IPS-NIHi7 (cell line): ENCODE measurements around the gene IL17RE.
"Not testable (repeated sequence)": the region's sequence is repeated elsewhere in the genome, so short reads cannot be mapped to it uniquely, and the experiment has no call there.

Experiments
- DNase-seq: peaks from one replicate; pipeline ENCODE4 v3.0.0; 2012; ENCODE audit warnings: mixed read lengths; ENCODE audit errors: extremely low spot score

IL17RE gene

GRCh38 chr3:9879830-9880549 is 22.7 kb upstream of the IL17RE start, which contains the start of gene CIDEC:
CIDEC (minus strand) TSS chr3:9880253; CDS start chr3:9878486, 1,767 bp downstream.
- no peak for DNase-seq

- DNase-seq, result no peak
Measured at GRCh38 chr3:9881441-9881840, 21.2 kb upstream of the IL17RE start.

- DNase-seq, result no peak
Measured at GRCh38 chr3:9883706-9884554, 18.7 kb upstream of the IL17RE start.

GRCh38 chr3:9884555-9885165 is 18.0 kb upstream of the IL17RE start:
- DNase-seq, result no peak

GRCh38 chr3:9886328-9886727 is 16.3 kb upstream of the IL17RE start:
- DNase-seq, result no peak

GRCh38 chr3:9887480-9887879 is 15.2 kb upstream of the IL17RE start:
- no peak for DNase-seq

- DNase-seq, result no peak
Measured at GRCh38 chr3:9888540-9888939, 14.1 kb upstream of the IL17RE start.

- DNase-seq, result no peak
Measured at GRCh38 chr3:9889405-9889804, 13.2 kb upstream of the IL17RE start.

GRCh38 chr3:9890249-9891071 is 12.2 kb upstream of the IL17RE start, which contains the start of gene JAGN1:
JAGN1 (plus strand) TSS chr3:9890610; CDS start chr3:9890723, 113 bp downstream.
- DNase-seq, result peak; percentile 97

GRCh38 chr3:9891072-9891622 is 11.5 kb upstream of the IL17RE start:
- no peak for DNase-seq

GRCh38 chr3:9893739-9894138 is 8.9 kb upstream of the IL17RE start:
- no peak for DNase-seq

- not testable (repeated sequence) for DNase-seq
Measured at GRCh38 chr3:9895715-9896114, 6.9 kb upstream of the IL17RE start.

- not testable (repeated sequence) for DNase-seq
Measured at GRCh38 chr3:9896755-9897407, 5.8 kb upstream of the IL17RE start.

GRCh38 chr3:9897408-9898372 is 5.0 kb upstream of the IL17RE start:
- no peak for DNase-seq

GRCh38 chr3:9898467-9899241 is 4.0 kb upstream of the IL17RE start:
- no peak for DNase-seq

GRCh38 chr3:9899289-9899791 is 3.3 kb upstream of the IL17RE start:
- no peak for DNase-seq

- DNase-seq, result not testable (repeated sequence)
Measured at GRCh38 chr3:9900965-9901415, 1.7 kb upstream of the IL17RE start.

- DNase-seq, result no peak
Measured at GRCh38 chr3:9901967-9902366, 681 bp upstream of the IL17RE start.
